ENCODE data around the gene KDM2B.

DNA sequence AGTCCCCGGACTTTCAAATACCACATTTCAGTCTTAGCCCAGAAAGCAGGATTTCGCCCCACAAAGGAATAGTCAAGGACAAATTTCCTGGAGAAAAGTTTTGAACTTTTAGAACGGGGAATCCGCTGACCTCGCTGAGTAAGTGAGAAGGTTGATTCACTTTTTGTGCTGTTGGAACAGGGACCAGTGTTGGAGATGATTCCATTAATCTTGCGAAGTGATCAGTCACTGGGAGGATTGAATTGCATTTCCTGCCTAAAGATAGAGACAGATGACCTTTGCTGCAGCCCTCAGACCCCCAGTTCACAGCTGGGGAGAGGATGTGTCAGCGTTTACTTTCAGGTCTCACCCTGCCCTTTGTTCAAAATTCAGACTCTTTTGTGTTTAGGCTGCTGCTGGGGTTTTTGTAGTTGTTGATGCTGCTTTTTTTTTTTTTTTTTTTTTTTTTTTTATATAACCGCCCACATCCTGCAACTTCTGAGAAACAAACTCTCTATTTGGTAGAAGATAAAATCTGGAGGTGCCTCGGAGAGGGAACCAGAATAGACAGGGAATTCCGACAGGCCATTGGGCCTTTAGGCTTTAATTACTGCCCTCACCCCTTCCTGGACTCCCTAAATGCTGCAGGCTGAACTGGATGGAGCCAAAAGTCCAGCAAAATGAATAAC lies 9.8 kb upstream of the KDM2B start:
- no peak for TF ChIP-seq EZH2 (IDR thresholded peaks at IDR 0.05)
- TF ChIP-seq POLR2AphosphoS5 (IDR thresholded peaks at IDR 0.05; ENCODE audit: borderline replicate concordance, low read depth, low read length), result no peak
- no peak for TF ChIP-seq FOXP2 (optimal IDR thresholded peaks at IDR 0.05; ENCODE audit: control extremely low read depth, extremely low read length, insufficient read depth)

All from SK-N-MC (cell line).